HEK293T (cell line): ENCODE data around the gene PDE4B.

ENCODE experiments used
- ARNT ChIP-seq: fragments of 450-650 bp; IDR thresholded peaks from 2 replicates; pipeline ENCODE4 v1.6.1; 2017; ENCODE audit warnings: mild to moderate bottlenecking
- NFRKB ChIP-seq: fragments of 450-650 bp; IDR thresholded peaks from 2 replicates; pipeline ENCODE4 v1.6.1; 2016; ENCODE audit warnings: mild to moderate bottlenecking, moderate library complexity
- ZNF384 ChIP-seq: fragments of 450-650 bp; IDR thresholded peaks from 2 replicates; pipeline ENCODE4 v1.6.1; 2016

- TF ChIP-seq ARNT (no peak), ZNF384 (no peak), NFRKB (no peak)
Observed at GRCh38 chr1:66330722-66331141, 538.0 kb downstream of the PDE4B start.
